ENCODE results near the gene ADARB2.

The ADARB2 gene

DNA sequence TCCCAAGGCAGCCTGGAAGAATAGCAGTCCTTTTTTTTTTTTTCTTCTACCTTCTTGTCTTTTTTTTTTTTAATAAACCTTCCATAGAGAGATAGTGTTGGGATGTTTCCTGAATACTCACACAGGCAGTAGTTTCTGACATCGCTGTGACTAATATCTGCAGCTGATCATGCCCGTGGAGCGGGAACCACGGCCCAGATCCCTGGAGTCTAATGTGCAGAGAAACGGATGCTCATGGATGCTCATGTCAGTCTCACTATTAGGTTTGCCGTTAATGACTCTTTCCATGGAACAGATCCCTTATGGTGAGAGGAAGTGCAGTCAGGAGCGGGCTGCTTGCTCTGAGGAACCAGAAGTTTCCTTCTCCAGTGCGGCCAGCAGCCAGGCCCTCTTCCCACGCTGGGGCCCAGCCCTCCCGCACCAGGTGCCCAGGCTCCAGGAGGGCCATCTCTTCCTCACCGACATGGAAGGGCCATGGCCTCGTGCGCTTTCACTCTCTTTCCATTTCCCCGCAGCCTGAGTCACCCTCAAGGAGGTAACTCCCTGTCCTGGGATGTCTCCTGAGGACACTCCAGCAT, 548.7 kb downstream of the ADARB2 start:
- H3K36me3 Mint-ChIP-seq (ENCODE audit: low read depth): no peaks in the 10 kb centered on the region
- DNase-seq: no peak

DNA sequence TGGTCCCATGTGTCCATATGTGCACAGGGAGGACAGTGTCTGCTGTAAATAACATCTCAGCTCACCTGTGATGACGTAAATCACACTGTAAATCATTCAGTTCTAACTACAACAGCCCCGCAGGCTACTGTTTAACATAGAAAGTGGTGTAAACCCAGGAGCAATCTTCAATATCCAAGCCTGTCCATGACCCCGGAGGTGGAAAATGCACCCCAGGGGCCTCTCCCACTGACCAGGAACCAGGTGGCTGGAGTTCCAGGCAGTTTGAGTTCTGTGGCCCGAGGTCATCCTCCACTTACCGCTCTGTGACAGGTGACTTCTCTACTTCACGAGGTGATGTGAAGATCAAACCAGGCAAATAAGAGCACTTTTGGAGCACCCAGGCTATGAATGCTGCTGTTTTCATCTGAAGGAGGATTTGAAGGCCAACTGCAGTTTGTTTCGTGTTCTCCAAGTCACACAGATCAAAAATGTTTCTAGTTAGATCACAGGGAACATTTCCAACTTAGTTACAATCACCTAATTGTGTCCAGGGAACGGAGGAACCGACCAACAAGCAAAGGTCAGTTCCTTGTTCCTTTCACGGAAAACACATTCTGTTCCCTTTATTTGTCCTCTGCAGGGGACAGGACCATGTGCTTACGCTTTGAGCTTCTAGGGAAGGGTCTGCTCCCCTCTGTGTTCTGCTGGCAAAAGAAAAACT, 549.3 kb downstream of the ADARB2 start:
- H3K4me1 Mint-ChIP-seq: peaks cover 3% of the 10 kb centered on the region
- DNase-seq: no peak

More for the DNA sequence above, 548.7 kb downstream of the ADARB2 start:
- no peak for ATAC-seq
- no peak overlapping the region for H3K4me3 Mint-ChIP-seq
- no peak overlapping the region for H3K27ac Mint-ChIP-seq
- no peaks in the 10 kb centered on the region for H3K9me3 Mint-ChIP-seq
- no peaks in the 10 kb centered on the region for H3K27me3 Mint-ChIP-seq
- peaks cover 10% of the 10 kb centered on the region for H3K4me1 Mint-ChIP-seq

DNA sequence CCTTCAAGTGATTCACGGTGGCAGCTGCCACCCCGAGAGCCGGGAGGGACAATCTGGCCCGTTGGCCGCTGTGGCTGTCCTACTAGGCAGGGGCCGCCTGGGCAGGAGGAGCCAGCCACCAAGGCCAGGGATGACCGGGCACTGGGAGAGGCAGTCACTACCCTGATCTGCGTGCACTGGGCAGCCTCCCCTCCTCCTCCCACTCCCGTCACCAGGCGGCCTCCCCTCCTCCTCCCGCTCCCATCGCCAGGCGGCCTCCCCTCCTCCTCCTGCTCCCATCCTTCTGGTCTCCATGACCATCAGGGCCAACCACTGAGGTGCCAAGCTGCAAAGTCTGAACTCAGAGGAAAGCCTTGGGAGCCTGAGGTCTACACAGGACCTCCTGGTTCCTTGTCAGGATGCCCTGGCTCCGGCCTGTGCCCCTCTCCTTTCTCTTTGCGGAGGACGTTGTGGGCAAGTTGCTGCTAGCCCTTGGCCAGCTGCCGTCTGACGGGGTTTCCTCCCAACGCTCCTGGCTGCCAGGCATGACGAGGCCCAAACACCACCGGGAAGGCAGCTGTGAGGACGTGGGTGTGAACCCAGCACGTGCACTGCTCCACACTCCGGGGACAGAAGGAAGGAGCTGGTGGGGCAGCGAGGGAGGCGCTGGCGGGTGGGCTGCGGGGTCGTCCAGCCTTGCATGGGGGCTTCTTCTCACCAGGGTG, 550.0 kb downstream of the ADARB2 start:
- Mint-ChIP-seq H3K4me3 (no peak overlapping the region), H3K36me3 (ENCODE audit: low read depth) (no peaks in the 10 kb centered on the region), H3K27me3 (no peaks in the 10 kb centered on the region), H3K27ac (no peak overlapping the region), H3K9me3 (no peaks in the 10 kb centered on the region), H3K4me1 (no peaks in the 10 kb centered on the region)
- ATAC-seq: no peak
- DNase-seq: no peak

More for the DNA sequence above, 549.3 kb downstream of the ADARB2 start:
- H3K4me3 Mint-ChIP-seq: no peak overlapping the region
- no peak overlapping the region for H3K27ac Mint-ChIP-seq
- H3K36me3 Mint-ChIP-seq (ENCODE audit: low read depth): no peaks in the 10 kb centered on the region
- H3K27me3 Mint-ChIP-seq: no peaks in the 10 kb centered on the region
- H3K9me3 Mint-ChIP-seq: no peaks in the 10 kb centered on the region
- ATAC-seq: no peak

DNA sequence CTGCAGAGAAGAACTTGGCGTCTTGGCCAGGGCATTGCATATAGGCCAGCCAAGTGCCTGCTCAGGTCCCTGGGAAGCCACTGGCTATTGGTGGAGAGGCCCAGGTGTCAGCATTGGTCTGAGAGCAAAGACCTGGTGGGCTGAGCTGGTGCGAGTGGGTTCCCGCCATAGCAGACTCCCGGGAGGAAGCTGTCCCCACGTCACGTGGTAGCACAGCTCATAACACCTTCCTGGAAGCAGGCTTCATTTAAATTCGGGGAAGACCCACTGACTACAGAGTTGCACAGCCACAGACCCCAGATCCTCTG, 550.7 kb downstream of the ADARB2 start:
- H3K36me3 Mint-ChIP-seq (ENCODE audit: low read depth): no peaks in the 10 kb centered on the region
- no peak overlapping the region for H3K27ac Mint-ChIP-seq
- DNase-seq: no peak
- no peaks in the 10 kb centered on the region for H3K27me3 Mint-ChIP-seq
- H3K4me3 Mint-ChIP-seq: no peak overlapping the region
- no peaks in the 10 kb centered on the region for H3K9me3 Mint-ChIP-seq
- no peak for ATAC-seq
- H3K4me1 Mint-ChIP-seq: no peaks in the 10 kb centered on the region

DNA sequence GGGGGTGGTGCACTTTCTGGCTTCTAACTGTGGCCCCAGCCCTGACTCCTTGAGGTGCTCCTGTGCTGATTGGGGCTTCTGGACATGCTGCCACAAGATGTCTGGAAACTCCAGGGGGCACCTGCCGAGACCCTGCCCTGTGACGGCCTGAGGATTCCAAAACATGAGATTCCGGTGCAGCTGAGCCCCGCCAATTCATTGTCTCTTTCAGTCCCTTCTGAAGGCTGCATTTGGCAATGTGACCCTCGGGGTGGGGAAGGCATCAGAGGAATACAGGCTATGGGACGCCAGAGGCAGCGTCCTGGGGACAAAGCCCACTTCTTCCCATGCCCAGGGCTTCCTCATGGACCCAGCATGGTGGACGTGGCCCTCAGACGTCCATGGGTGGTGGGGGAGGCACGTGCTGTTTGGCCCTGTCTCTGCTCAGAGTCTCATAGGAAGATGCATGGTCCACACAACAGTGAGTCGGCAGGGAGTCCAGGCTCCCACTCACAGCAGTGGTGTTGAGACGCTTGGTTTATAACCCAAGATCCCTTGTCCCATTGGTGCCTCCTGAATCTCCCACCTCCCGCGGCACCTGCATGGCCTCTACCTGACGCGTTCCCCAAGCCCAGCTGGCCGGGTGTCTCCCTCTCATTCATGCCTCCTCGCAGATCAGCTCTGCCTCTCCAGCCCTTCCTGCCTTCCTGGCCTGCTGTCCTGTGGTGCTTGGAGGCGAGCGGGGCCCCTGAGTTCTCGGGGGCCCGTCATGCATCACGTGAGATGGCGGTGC, 551.2 kb downstream of the ADARB2 start:
- DNase-seq (no peak), ATAC-seq (no peak)
- no peaks in the 10 kb centered on the region for H3K4me1 Mint-ChIP-seq
- no peak overlapping the region for H3K27ac Mint-ChIP-seq
- no peaks in the 10 kb centered on the region for H3K9me3 Mint-ChIP-seq
- no peaks in the 10 kb centered on the region for H3K36me3 Mint-ChIP-seq (ENCODE audit: low read depth)
- H3K4me3 Mint-ChIP-seq: no peak overlapping the region
- H3K27me3 Mint-ChIP-seq: no peaks in the 10 kb centered on the region

DNA sequence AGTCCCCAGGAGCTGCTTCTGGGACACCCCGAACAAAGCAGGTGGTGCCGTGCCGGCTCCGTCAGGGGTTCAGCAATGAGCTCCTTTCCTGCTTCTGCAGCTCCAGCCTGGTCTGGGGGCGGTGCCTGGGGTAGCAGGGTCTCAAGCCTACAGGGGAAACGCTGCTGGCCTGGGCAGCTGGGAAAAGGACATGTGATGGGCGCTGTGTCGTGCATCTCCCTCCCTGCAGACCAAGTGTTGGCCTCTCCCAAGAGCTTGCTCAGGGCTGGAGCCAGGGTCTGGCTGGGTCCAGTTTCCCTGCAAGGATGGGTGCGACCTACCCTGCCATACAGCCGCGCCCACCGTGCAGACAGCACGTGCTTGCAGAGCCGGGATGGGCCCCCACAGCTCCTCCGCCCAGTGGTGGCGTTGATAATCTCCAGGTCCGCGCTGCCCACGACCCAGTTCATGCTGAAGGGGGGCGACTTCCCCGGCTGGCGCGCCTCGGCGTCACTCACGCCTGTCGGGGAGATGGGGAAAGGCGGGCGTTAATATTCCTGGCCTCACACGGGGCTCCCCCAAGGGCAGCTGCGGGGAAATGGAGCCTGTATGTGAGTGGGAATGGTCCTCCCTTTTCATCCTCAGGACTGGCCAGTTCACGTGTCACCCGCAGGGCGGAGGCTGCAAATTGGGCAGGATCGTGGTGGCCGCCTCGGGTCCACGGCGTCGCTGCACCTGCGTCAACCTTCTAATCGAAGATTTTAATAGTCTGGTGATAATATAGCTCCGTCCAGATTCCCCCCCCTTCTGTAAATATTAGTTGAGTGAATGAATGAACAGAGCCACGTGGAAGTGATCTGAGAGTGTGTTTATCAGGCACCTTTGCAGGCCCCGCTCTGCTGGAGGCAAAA, 552.5 kb downstream of the ADARB2 start:
- H3K27ac Mint-ChIP-seq: no peak overlapping the region
- H3K4me1 Mint-ChIP-seq: no peaks in the 10 kb centered on the region
- H3K27me3 Mint-ChIP-seq: no peaks in the 10 kb centered on the region
- no peak for DNase-seq
- H3K36me3 Mint-ChIP-seq (ENCODE audit: low read depth): no peaks in the 10 kb centered on the region
- H3K9me3 Mint-ChIP-seq: no peaks in the 10 kb centered on the region
- no peak overlapping the region for H3K4me3 Mint-ChIP-seq
- ATAC-seq: no peak

DNA sequence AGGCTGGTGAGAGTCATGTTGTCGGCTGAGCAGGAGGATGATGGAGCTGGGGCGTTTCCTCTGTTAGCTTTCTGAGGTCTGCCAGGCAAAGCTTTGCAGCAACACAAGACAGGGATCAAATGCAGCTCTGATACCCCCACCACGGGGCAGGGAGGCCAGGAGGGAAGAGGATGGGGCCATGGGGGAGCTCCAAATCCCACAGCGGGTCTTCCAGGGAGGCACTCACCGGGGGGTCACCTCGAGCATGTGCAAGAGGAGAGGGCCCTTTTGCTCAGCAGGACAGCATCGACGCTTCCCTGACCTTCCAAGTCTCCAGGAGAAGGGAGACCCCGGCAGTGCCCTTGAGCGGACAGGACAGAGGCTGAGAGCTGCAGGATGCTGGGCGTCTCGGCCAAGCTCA, 553.6 kb downstream of the ADARB2 start:
- H3K9me3 Mint-ChIP-seq: no peaks in the 10 kb centered on the region
- H3K27ac Mint-ChIP-seq: no peak overlapping the region
- no peak for ATAC-seq
- H3K4me1 Mint-ChIP-seq: no peaks in the 10 kb centered on the region
- no peak overlapping the region for H3K4me3 Mint-ChIP-seq
- H3K27me3 Mint-ChIP-seq: no peaks in the 10 kb centered on the region
- H3K36me3 Mint-ChIP-seq (ENCODE audit: low read depth): no peaks in the 10 kb centered on the region
- no peak for DNase-seq

DNA sequence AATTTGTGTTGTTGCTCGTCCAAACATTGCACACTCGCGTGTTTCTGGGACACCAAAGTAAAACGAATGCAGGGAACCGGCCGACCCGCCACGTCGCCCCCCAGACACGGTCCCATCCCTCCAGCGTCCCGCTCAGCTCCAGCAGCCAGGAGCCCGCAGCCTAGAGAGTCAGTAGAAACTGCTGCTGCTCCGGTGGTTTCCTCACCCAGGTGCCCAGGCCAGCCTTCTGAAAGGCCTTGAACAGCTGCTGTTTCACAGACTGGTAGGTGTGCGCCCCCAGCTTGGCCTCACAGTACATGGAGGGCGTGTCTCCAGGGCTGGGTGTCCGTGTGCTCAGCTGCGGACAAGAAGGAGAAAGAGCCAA, 554.3 kb downstream of the ADARB2 start:
- Mint-ChIP-seq H3K27me3 (no peaks in the 10 kb centered on the region), H3K4me3 (no peak overlapping the region), H3K27ac (no peak overlapping the region)

DNA sequence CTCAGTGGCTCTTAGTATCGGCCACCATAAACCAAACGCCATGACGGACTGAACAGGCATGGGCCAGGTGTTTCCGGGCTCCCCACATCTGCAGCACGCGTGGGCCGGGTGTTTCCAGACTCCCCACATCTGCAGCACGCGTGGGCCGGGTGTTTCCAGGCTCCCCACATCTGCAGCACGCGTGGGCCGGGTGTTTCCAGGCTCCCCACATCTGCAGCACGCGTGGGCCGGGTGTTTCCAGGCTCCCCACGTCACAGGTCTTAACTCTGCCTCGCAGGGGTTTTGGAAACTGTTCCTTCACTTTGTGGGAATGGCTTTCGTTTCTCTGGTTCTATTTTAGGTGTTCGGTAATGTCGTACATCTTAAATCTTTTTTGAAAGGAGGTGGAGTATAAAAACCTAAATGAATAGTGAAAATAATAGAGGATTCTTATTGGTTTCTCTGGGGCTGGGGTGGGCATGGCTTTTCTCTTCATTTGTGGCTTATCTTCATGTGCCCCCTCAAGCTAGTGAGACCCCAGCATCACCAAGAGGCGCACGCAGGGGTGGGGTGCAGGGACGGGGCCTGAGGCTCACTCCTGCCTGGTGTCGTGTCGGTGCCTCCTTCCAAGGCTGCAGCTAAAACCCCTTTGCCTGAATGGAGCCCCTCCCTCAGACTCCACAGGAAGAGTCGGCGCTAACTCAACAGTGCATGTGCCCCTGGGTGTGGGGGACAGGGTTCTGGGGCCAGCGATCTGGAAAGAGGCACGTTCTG, 554.9 kb downstream of the ADARB2 start:
- Mint-ChIP-seq H3K27me3 (no peaks in the 10 kb centered on the region), H3K27ac (no peak overlapping the region), H3K4me3 (no peak overlapping the region), H3K4me1 (no peaks in the 10 kb centered on the region), H3K9me3 (no peaks in the 10 kb centered on the region), H3K36me3 (ENCODE audit: low read depth) (no peaks in the 10 kb centered on the region)
- DNase-seq (no peak), ATAC-seq (no peak)

More for the DNA sequence above, 554.3 kb downstream of the ADARB2 start:
- Mint-ChIP-seq H3K36me3 (ENCODE audit: low read depth) (no peaks in the 10 kb centered on the region), H3K9me3 (no peaks in the 10 kb centered on the region), H3K4me1 (no peaks in the 10 kb centered on the region)
- no peak for DNase-seq
- no peak for ATAC-seq

DNA sequence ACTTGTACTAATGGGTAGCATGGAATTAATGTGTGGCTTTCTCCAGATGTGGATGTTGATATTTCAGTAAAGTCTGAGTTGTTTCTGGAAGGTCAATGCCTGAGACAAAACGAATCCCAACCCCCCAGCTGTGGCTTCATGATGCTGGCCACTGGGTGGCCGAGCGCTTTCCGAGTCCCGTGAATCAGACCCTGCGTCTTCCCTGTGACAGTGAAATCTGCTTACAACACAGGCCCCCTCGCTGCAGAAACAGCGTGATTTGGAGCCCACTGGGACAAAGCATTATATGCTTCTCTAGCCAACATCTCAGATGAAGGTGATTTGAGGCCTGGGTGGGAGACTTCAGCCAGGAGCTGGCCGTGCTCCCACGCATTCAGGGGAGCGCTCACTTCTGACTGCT, 556.5 kb downstream of the ADARB2 start:
- Mint-ChIP-seq H3K27ac (no peak overlapping the region), H3K4me3 (no peak overlapping the region), H3K9me3 (no peaks in the 10 kb centered on the region), H3K36me3 (ENCODE audit: low read depth) (no peaks in the 10 kb centered on the region), H3K4me1 (no peaks in the 10 kb centered on the region), H3K27me3 (no peaks in the 10 kb centered on the region)
- ATAC-seq (no peak), DNase-seq (no peak)

DNA sequence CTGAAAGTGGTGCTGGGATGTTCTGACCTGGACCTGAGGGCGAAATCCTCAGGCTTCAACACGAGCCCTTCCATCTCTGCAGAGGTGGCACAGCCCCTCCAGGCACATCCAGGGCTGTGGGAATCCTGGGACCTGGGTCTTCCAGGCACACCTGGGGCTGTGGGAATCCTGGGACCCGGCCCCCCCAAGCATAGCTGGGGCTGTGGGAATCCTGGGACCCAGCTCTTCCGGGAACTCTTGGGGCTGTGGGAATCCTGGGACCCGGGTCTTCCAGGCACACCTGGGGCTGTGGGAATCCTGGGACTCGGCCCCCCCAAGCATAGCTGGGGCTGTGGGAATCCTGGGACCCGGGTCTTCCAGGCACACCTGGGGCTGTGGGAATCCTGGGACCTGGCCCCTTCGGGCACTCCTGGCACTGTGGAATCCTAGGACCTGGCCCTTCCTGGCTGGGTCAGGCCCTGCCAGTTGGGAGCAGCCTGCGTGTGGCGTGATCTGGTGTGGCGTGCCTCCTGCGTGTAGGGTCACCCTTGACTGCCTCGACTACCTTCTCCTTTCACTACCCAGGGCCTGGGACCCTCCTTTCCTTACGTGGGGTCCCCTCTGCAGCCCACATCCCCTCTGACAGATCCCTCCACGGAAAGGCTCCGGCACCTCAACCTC, 557.1 kb downstream of the ADARB2 start:
- H3K4me1 Mint-ChIP-seq: no peaks in the 10 kb centered on the region
- H3K9me3 Mint-ChIP-seq: no peaks in the 10 kb centered on the region
- no peak overlapping the region for H3K27ac Mint-ChIP-seq
- DNase-seq (no peak), ATAC-seq (no peak)
- H3K27me3 Mint-ChIP-seq: no peaks in the 10 kb centered on the region
- H3K4me3 Mint-ChIP-seq: no peak overlapping the region
- no peaks in the 10 kb centered on the region for H3K36me3 Mint-ChIP-seq (ENCODE audit: low read depth)

DNA sequence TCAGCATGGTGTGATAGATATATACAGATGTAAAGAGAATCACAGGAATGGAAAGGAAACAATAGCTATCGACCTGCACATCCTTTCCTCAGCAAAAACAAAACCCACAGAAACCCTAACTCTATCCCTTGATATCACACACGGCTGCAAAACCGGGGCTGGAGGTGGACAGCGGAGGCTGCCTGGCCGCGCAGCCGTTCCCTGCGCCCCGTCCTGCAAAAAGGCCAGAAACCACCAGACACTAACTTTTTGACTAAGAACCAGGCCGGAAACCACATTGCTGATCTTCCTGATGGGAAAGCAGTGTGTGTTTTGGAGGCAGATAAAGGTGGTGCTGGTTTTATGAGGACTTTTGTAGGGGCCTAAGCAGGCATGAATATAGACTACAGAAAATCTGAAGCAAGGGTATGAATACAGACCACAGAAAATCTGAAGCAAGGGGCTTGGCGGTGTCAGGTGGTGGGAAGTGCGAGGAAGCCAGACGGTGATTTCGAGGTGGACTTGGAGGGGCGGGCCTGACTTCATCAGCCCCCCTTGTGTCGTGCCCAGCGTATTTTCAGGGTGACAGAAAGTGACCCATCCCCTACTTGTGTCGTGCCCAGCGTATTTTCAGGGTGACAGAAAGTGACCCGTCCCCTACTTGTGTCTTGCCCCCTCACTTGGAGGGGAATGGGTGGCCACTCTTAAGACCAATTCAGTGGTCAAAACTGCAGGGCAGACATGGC, 557.8 kb downstream of the ADARB2 start:
- H3K27ac Mint-ChIP-seq: no peak overlapping the region
- DNase-seq (no peak), ATAC-seq (no peak)
- no peak overlapping the region for H3K4me3 Mint-ChIP-seq
- H3K4me1 Mint-ChIP-seq: no peaks in the 10 kb centered on the region
- H3K36me3 Mint-ChIP-seq (ENCODE audit: low read depth): no peaks in the 10 kb centered on the region
- no peaks in the 10 kb centered on the region for H3K27me3 Mint-ChIP-seq
- no peaks in the 10 kb centered on the region for H3K9me3 Mint-ChIP-seq

DNA sequence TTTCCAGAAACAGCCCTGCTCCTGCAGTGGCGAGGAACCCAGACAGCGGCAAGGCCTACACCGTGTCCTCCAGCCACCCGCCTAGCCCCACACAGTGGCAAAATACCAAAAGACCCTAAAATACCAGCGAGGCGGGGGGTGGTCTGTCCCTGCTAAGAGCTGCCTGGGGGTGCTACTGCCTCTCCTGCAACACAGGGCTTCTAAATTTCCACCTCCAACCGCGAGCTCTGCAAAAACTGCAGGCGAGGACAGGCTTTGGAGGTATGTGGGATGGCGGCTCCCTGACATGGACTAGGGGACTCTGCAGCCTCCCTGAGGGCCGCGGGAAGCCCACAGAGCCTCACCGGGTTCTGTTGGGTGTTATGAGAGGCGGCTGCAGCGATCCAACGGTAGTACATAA, 558.8 kb downstream of the ADARB2 start:
- H3K27ac Mint-ChIP-seq: no peak overlapping the region
- ATAC-seq: no peak

More for the DNA sequence above, 558.8 kb downstream of the ADARB2 start:
- no peaks in the 10 kb centered on the region for H3K9me3 Mint-ChIP-seq
- no peaks in the 10 kb centered on the region for H3K36me3 Mint-ChIP-seq (ENCODE audit: low read depth)
- H3K27me3 Mint-ChIP-seq: no peaks in the 10 kb centered on the region
- no peaks in the 10 kb centered on the region for H3K4me1 Mint-ChIP-seq
- H3K4me3 Mint-ChIP-seq: no peak overlapping the region
- no peak for DNase-seq

Data from activated naive CD8-positive, alpha-beta T cell treated with anti-CD3 and anti-CD28 coated beads, Interleukin-2, amount 50 U/mL, for 24 hours (primary cell).